Esophagus muscularis mucosa (tissue), 4 donors: ENCODE data around the gene PDLIM5. TPM values are rescaled to one million over a fixed set of nuclear protein-coding genes. Genes with fewer than 3 reads are reported as not detected.

Experiments used
- DNase-seq: peaks from one replicate; pipeline ENCODE4 v3.0.0-alpha.2; 2017; ENCODE audit errors: extremely low spot score
- H3K27ac ChIP-seq, 4 donors: fragments of 200-600 bp; sonication (generic); replicated peaks in 1 of 4; 1 replicate in 3 of 4; 2 replicates in 1 of 4; pipeline ENCODE4 v1.5.1; 2016 to 2019; ENCODE audit warnings: mild to moderate bottlenecking in 1 of 4
- H3K27me3 ChIP-seq, 4 donors: fragments of 200-600 bp; sonication (generic); one replicate each; pipeline versions ENCODE4 v1.5.1 to v1.6.0; 2016 to 2019
- H3K36me3 ChIP-seq, 4 donors: fragments of 200-600 bp; sonication (generic); one replicate each; pipeline ENCODE4 v1.5.1; 2016 to 2019
- H3K4me1 ChIP-seq, 4 donors: fragments of 200-600 bp; sonication (generic); one replicate each; pipeline ENCODE4 v1.5.1; 2016 to 2019
- H3K4me3 ChIP-seq, 4 donors: fragments of 200-600 bp; sonication (generic); 1 replicate in 2 of 4; 2 replicates in 2 of 4; pipeline ENCODE4 v1.5.1; 2016 to 2019; ENCODE audit warnings: mild to moderate bottlenecking in 4 of 4, moderate library complexity in 1 of 4
- H3K9me3 ChIP-seq, 4 donors: fragments of 200-600 bp; sonication (generic); 1 replicate in 3 of 4; 2 replicates in 1 of 4; pipeline ENCODE4 v1.5.1; 2016 to 2019
- CTCF ChIP-seq, 3 experiments: fragments of 200-600 bp in 2 of 3; fragments of 450-650 bp in 1 of 3; sonication (generic) in 2 of 3; IDR thresholded peaks; one replicate each; pipeline ENCODE4 v1.5.1; 2017 to 2019; ENCODE audit warnings: antibody characterized with exemption in 3 of 3, mild to moderate bottlenecking in 2 of 3, moderate library complexity in 1 of 3
- EP300 ChIP-seq: sonication (generic); formaldehyde crosslinking; IDR thresholded peaks from one replicate; pipeline ENCODE4 v1.6.1; 2017; ENCODE audit warnings: antibody characterized with exemption
- POLR2A ChIP-seq: fragments of 450-650 bp; IDR thresholded peaks from one replicate; pipeline ENCODE4 v1.6.1; 2017; ENCODE audit warnings: antibody characterized with exemption, moderate library complexity, mild to moderate bottlenecking, low read depth
- POLR2AphosphoS5 ChIP-seq, 2 donors: sonication (generic); formaldehyde crosslinking; IDR thresholded peaks; one replicate each; pipeline ENCODE4 v1.6.1; 2017; ENCODE audit warnings: antibody characterized with exemption in 2 of 2
- WGBS: methylation state at CpG from one replicate; pipeline ENCODE4 v1.1.5; 2018; 5-methylcytosine and 5-hydroxymethylcytosine counted together
- intact Hi-C: fragments of 100-400 bp; cut with DNase I; formaldehyde crosslinking; loops from one replicate; pipeline ENCODE4 v1.15.1; 2023
- total RNA-seq, 4 donors: library from RNA; depleted of rRNA; stranded (reverse); fragments of >200 nt; gene quantifications; one replicate each; pipeline versions ENCODE4 v1.1.0 to v1.2.1, GENCODE V29; 2016

The PDLIM5 gene
- total RNA-seq, 4 donors from 2014 or later, result 138 to 160 (median 146) TPM

GRCh38 chr4:94544811-94545210 lies 93.1 kb downstream of the PDLIM5 start:
- no peak for TF ChIP-seq EP300
- TF ChIP-seq POLR2AphosphoS5 (IDR thresholded peaks at IDR 0.05), result no peak
- no peak for TF ChIP-seq CTCF (IDR thresholded peaks at IDR 0.05)
- no peak for TF ChIP-seq POLR2A
- Histone ChIP-seq H3K4me1 (peaks cover 19 to 32% (median 24%) of the 10 kb centered on the region in 4 donors), H3K36me3 (peaks cover 0 to 4% (median 0%) of the 10 kb centered on the region in 4 donors), H3K4me3 (no peak overlapping the region), H3K27ac (no peak overlapping the region), H3K9me3 (no peaks in the 10 kb centered on the region), H3K27me3 (no peaks in the 10 kb centered on the region)
- intact Hi-C loops, result no loop called here
- 86% methylated on average over 2 of the region's 2 CpGs for WGBS
- DNase-seq, result no peak

GRCh38 chr4:94545296-94545695 lies 93.6 kb downstream of the PDLIM5 start:
- H3K27ac ChIP-seq, result no peak overlapping the region
- TF ChIP-seq POLR2AphosphoS5 (IDR thresholded peaks at IDR 0.05) (no peak), CTCF (IDR thresholded peaks at IDR 0.05) (no peak), EP300 (no peak), POLR2A (no peak)
- intact Hi-C loops, result no loop called here
- DNase-seq, result no peak
- no peak overlapping the region for H3K4me3 ChIP-seq
- WGBS, result 61% methylated on average over 2 of the region's 2 CpGs
- peaks cover 0 to 4% (median 0%) of the 10 kb centered on the region in 4 donors for H3K36me3 ChIP-seq
- H3K9me3 ChIP-seq, result no peaks in the 10 kb centered on the region
- no peaks in the 10 kb centered on the region for H3K27me3 ChIP-seq
- peaks cover 16 to 29% (median 24%) of the 10 kb centered on the region in 4 donors for H3K4me1 ChIP-seq

- peaks cover 13 to 26% (median 22%) of the 10 kb centered on the region in 4 donors for H3K4me1 ChIP-seq
- WGBS, result 97% methylated on average over 3 of the region's 3 CpGs
- DNase-seq, result no peak
- no peak for TF ChIP-seq POLR2A
- no peak for TF ChIP-seq EP300
- no peak for TF ChIP-seq CTCF (IDR thresholded peaks at IDR 0.05)
- TF ChIP-seq POLR2AphosphoS5 (IDR thresholded peaks at IDR 0.05), result no peak
- no peaks in the 10 kb centered on the region for H3K36me3 ChIP-seq
- H3K27me3 ChIP-seq, result no peaks in the 10 kb centered on the region
- H3K9me3 ChIP-seq, result no peaks in the 10 kb centered on the region
- no peak overlapping the region for H3K27ac ChIP-seq
- intact Hi-C loops, result no loop called here
- H3K4me3 ChIP-seq, result no peak overlapping the region
Measured at GRCh38 chr4:94546949-94547348, 95.2 kb downstream of the PDLIM5 start.

- no peak for DNase-seq
- Histone ChIP-seq H3K27me3 (no peaks in the 10 kb centered on the region), H3K4me3 (no peak overlapping the region), H3K36me3 (no peaks in the 10 kb centered on the region), H3K4me1 (peaks cover 20 to 26% (median 22%) of the 10 kb centered on the region in 4 donors), H3K9me3 (no peaks in the 10 kb centered on the region), H3K27ac (peak overlapping the region in 2 of 4 donors; percentile 2 to 10)
- intact Hi-C loops, result no loop called here
- TF ChIP-seq CTCF (IDR thresholded peaks at IDR 0.05) (no peak), POLR2A (no peak), POLR2AphosphoS5 (IDR thresholded peaks at IDR 0.05) (no peak), EP300 (no peak)
- WGBS, result 12% methylated on average over 1 of the region's 1 CpG
Measured at GRCh38 chr4:94548571-94548970, 96.8 kb downstream of the PDLIM5 start.

GRCh38 chr4:94550352-94550751 lies 98.6 kb downstream of the PDLIM5 start:
- no peak for TF ChIP-seq EP300
- no peak for TF ChIP-seq POLR2A
- TF ChIP-seq POLR2AphosphoS5 (IDR thresholded peaks at IDR 0.05), result no peak
- TF ChIP-seq CTCF (IDR thresholded peaks at IDR 0.05), result no peak
- Histone ChIP-seq H3K36me3 (no peaks in the 10 kb centered on the region), H3K9me3 (no peaks in the 10 kb centered on the region), H3K4me3 (no peak overlapping the region), H3K27ac (no peak overlapping the region), H3K4me1 (peaks cover 11 to 20% (median 17%) of the 10 kb centered on the region in 4 donors), H3K27me3 (no peaks in the 10 kb centered on the region)
- DNase-seq, result no peak
- intact Hi-C loops, result no loop called here
- 81% methylated on average over 1 of the region's 1 CpG for WGBS
